ENCODE measurements around the gene CTNNB1.

- TF ChIP-seq CTCF (conservative IDR thresholded peaks at IDR 0.05; ENCODE audit: low read depth in 2 of 2) (no peak), REST (IDR thresholded peaks at IDR 0.05; ENCODE audit: unreplicated experiment) (no peak), EZH2phosphoT487 (IDR thresholded peaks at IDR 0.05; ENCODE audit: unreplicated experiment) (no peak)
Observed at GRCh38 chr3:41194701-41195100, 4.6 kb upstream of the CTNNB1 start.
